HepG2 (cell line): ENCODE results near the gene MBL2. TPM values are rescaled to one million over a fixed set of nuclear protein-coding genes. Genes with fewer than 3 reads are reported as not detected.

Experiments
- FOXK1 ChIP-seq: sonication (generic); formaldehyde crosslinking; IDR thresholded peaks from 2 replicates; pipeline ENCODE4 v1.4.0; 2020; ENCODE audit warnings: low read depth, missing genetic modification reagents, borderline replicate concordance
- GATAD2A ChIP-seq: IDR thresholded peaks from 2 replicates; pipeline ENCODE4 v1.6.1; 2016
- NFE2L1 ChIP-seq: sonication (generic); formaldehyde crosslinking; IDR thresholded peaks from 2 replicates; pipeline ENCODE4 v1.4.0; 2020; ENCODE audit warnings: missing genetic modification reagents, mild to moderate bottlenecking, borderline replicate concordance
- PATZ1 ChIP-seq: sonication (generic); formaldehyde crosslinking; IDR thresholded peaks from 2 replicates; pipeline ENCODE4 v1.4.0; 2020; ENCODE audit warnings: missing genetic modification reagents
- PHF8 ChIP-seq: sonication (generic); formaldehyde crosslinking; IDR thresholded peaks from 2 replicates; pipeline ENCODE4 v1.5.0; 2020; ENCODE audit warnings: missing genetic modification reagents
- SNAPC4 ChIP-seq: sonication (generic); formaldehyde crosslinking; IDR thresholded peaks from 2 replicates; pipeline ENCODE4 v1.4.0; 2020; ENCODE audit warnings: mild to moderate bottlenecking, missing genetic modification reagents
- TOE1 ChIP-seq: sonication (generic); formaldehyde crosslinking; IDR thresholded peaks from 2 replicates; pipeline ENCODE4 v1.4.0; 2020; ENCODE audit warnings: mild to moderate bottlenecking, missing genetic modification reagents
- ZNF142 ChIP-seq: sonication (generic); formaldehyde crosslinking; IDR thresholded peaks from 2 replicates; pipeline ENCODE4 v1.4.0; 2020; ENCODE audit warnings: missing genetic modification reagents
- ZNF607 ChIP-seq: sonication (generic); formaldehyde crosslinking; IDR thresholded peaks from 2 replicates; pipeline ENCODE4 v1.5.1; 2020; ENCODE audit warnings: missing genetic modification reagents, mild to moderate bottlenecking, borderline replicate concordance
- ZNF615 ChIP-seq: sonication (generic); formaldehyde crosslinking; IDR thresholded peaks from 2 replicates; pipeline ENCODE4 v1.5.0; 2020; ENCODE audit warnings: mild to moderate bottlenecking, missing genetic modification reagents, borderline replicate concordance
- ZNF670 ChIP-seq: sonication (generic); formaldehyde crosslinking; IDR thresholded peaks from 2 replicates; pipeline ENCODE4 v1.8.0; 2022; ENCODE audit warnings: mild to moderate bottlenecking, missing genetic modification reagents, borderline replicate concordance
- polyA plus RNA-seq, 8 experiments: library from polyadenylated mRNA; depleted of rRNA in 3 of 8; stranded (reverse) in 7 of 8; unstranded in 1 of 8; fragments of >200 nt; fragmentation: Illumina TruSeq in 4 of 8; extraction: Trizol in 4 of 8; gene quantifications; 2 replicates each; pipeline versions ENCODE4 v1.2.1 to v1.2.3, GENCODE V29; 2011 to 2016; ENCODE audit warnings: low read depth in 4 of 8, missing spikeins in 1 of 8, mixed read lengths in 1 of 8; ENCODE audit not compliant: insufficient read depth in 1 of 8
- total RNA-seq, 5 experiments: library from RNA; depleted of rRNA; stranded (reverse); fragments of >200 nt; fragmentation: Illumina TruSeq; extraction: Trizol; gene quantifications; 2 replicates each; pipeline ENCODE4 v1.2.3, GENCODE V29; 2016; ENCODE audit warnings: low read depth in 1 of 5
- TF ChIP-seq, protein P1 (sequence below): sonication (generic); formaldehyde crosslinking; IDR thresholded peaks from 2 replicates; pipeline ENCODE4 v1.8.0; 2022; ENCODE audit warnings: mild to moderate bottlenecking, missing genetic modification reagents; ENCODE audit not compliant: insufficient replicate concordance

Gene MBL2
- total and polyA plus RNA-seq, 2 of the 13 experiments (the other 11 are each of a cell fraction or from before 2014, with no cell fraction given) = 9.6 to 16.2 TPM

- TF ChIP-seq, protein P1, sequence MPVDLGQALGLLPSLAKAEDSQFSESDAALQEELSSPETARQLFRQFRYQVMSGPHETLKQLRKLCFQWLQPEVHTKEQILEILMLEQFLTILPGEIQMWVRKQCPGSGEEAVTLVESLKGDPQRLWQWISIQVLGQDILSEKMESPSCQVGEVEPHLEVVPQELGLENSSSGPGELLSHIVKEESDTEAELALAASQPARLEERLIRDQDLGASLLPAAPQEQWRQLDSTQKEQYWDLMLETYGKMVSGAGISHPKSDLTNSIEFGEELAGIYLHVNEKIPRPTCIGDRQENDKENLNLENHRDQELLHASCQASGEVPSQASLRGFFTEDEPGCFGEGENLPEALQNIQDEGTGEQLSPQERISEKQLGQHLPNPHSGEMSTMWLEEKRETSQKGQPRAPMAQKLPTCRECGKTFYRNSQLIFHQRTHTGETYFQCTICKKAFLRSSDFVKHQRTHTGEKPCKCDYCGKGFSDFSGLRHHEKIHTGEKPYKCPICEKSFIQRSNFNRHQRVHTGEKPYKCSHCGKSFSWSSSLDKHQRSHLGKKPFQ = no peak
- no peak for TF ChIP-seq ZNF670 (CRISPR knock-in tag)
- peak; percentile 98 for TF ChIP-seq GATAD2A (CRISPR knock-in tag)
- TF ChIP-seq FOXK1 (CRISPR knock-in tag) = peak; percentile 92
- no peak for TF ChIP-seq ZNF142 (CRISPR knock-in tag)
- TF ChIP-seq TOE1 (CRISPR knock-in tag) = no peak
- peak; percentile 81 for TF ChIP-seq PATZ1
- peak; percentile 41; the same call in 1 of the 2 replicates for TF ChIP-seq ZNF615 (CRISPR knock-in tag)
- TF ChIP-seq SNAPC4 (CRISPR knock-in tag) = 0 out of 2 replicates have a peak, but pooled peaks have one; percentile 39
- no peak for TF ChIP-seq NFE2L1 (CRISPR knock-in tag)
- peak; percentile 38; the same call in 1 of the 2 replicates for TF ChIP-seq PHF8 (CRISPR knock-in tag)
- peak; percentile 66; the same call in 1 of the 2 replicates for TF ChIP-seq ZNF607
Measured at GRCh38 chr10:52774600-52775106, 2.1 kb upstream of the MBL2 start (continued).
